ENCODE data around the gene MAN1C1. TPM values are rescaled to one million over a fixed set of nuclear protein-coding genes. Genes with fewer than 3 reads are reported as not detected.

The MAN1C1 gene
- total RNA-seq, 1 experiment from 2014 or later, result 1.5 TPM

DNA sequence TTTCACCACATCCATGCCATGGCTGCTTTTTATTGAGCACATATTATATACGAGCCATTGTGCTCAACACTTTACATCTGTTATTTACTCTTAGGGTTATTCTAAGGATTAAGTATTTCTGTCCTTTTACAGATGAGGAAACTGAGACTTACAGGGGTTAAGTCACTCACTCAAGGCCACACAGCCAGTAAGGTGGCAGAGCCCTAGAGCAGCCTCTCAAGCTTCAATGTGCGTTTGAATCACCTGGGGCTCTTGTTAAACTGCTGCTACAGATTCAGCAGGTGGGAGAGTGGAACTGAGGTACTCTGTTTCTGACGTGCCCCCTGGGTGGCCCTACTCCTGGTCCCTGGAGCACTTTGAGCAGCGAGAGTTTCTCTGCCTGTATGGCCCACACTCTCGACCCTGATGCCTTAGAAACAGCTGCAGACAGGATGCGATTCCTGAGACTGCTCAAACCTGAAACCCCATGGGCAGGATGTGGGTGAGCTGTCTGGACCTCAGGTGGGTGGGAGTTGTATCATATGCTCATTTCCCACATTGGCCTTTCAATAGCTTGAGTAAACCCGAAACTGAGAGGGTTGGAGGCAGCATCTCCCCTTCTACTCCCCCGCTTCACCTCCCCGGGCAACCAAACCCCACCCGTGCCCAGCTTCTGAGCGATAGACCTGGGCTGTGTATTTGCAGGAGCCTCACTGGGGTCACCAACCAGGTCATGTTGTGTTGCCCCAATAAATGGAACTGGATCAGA lies 59.3 kb downstream of the MAN1C1 start:
- BruUV-seq (replicated peaks), result no TSS peak
- ChIA-PET POLR2A (no interaction called here), CTCF (no interaction called here)
- Histone ChIP-seq H3K9me3 (ENCODE audit: control insufficient read depth, insufficient read depth, low read depth, low read length) (no peaks in the 10 kb centered on the region), H3K4me3 (ENCODE audit: low read depth in 2 of 2, low read length in 2 of 2) (no peak overlapping the region), H3K4me1 (ENCODE audit: control insufficient read depth, insufficient read depth, low read length) (no peaks in the 10 kb centered on the region), H3K27me3 (ENCODE audit: control insufficient read depth, insufficient read depth, low read length) (no peaks in the 10 kb centered on the region; the same call in none of the 2 replicates), H3K27ac (ENCODE audit: low read length) (no peak overlapping the region), H3K36me3 (ENCODE audit: control insufficient read depth, insufficient read depth, low read length) (no peaks in the 10 kb centered on the region)
- DNase-seq (ENCODE audit: low read depth, low spot score), result no peak
- in situ Hi-C loops (cut with HindIII; ENCODE audit: low pct_unique_long_range_greater_than_20kb, low sequenced_read_pairs), result no loop called here
- no peak for ATAC-seq
- intact Hi-C loops (cut with micrococcal nuclease; ENCODE audit: unreplicated experiment), result no loop called here
- TF ChIP-seq TCF7L2 (IDR thresholded peaks at IDR 0.05; ENCODE audit: low read depth, low read length) (no peak), SIN3A (IDR thresholded peaks at IDR 0.05; ENCODE audit: borderline replicate concordance, insufficient read depth, low read depth, low read length) (no peak), POLR2AphosphoS5 (IDR thresholded peaks at IDR 0.05; ENCODE audit: low read depth, low read length) (no peak)
- TF ChIP-seq, protein P1, sequence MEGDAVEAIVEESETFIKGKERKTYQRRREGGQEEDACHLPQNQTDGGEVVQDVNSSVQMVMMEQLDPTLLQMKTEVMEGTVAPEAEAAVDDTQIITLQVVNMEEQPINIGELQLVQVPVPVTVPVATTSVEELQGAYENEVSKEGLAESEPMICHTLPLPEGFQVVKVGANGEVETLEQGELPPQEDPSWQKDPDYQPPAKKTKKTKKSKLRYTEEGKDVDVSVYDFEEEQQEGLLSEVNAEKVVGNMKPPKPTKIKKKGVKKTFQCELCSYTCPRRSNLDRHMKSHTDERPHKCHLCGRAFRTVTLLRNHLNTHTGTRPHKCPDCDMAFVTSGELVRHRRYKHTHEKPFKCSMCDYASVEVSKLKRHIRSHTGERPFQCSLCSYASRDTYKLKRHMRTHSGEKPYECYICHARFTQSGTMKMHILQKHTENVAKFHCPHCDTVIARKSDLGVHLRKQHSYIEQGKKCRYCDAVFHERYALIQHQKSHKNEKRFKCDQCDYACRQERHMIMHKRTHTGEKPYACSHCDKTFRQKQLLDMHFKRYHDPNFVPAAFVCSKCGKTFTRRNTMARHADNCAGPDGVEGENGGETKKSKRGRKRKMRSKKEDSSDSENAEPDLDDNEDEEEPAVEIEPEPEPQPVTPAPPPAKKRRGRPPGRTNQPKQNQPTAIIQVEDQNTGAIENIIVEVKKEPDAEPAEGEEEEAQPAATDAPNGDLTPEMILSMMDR (IDR thresholded peaks at IDR 0.05), result no peak
- TF ChIP-seq, protein P2, sequence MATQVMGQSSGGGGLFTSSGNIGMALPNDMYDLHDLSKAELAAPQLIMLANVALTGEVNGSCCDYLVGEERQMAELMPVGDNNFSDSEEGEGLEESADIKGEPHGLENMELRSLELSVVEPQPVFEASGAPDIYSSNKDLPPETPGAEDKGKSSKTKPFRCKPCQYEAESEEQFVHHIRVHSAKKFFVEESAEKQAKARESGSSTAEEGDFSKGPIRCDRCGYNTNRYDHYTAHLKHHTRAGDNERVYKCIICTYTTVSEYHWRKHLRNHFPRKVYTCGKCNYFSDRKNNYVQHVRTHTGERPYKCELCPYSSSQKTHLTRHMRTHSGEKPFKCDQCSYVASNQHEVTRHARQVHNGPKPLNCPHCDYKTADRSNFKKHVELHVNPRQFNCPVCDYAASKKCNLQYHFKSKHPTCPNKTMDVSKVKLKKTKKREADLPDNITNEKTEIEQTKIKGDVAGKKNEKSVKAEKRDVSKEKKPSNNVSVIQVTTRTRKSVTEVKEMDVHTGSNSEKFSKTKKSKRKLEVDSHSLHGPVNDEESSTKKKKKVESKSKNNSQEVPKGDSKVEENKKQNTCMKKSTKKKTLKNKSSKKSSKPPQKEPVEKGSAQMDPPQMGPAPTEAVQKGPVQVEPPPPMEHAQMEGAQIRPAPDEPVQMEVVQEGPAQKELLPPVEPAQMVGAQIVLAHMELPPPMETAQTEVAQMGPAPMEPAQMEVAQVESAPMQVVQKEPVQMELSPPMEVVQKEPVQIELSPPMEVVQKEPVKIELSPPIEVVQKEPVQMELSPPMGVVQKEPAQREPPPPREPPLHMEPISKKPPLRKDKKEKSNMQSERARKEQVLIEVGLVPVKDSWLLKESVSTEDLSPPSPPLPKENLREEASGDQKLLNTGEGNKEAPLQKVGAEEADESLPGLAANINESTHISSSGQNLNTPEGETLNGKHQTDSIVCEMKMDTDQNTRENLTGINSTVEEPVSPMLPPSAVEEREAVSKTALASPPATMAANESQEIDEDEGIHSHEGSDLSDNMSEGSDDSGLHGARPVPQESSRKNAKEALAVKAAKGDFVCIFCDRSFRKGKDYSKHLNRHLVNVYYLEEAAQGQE (IDR thresholded peaks at IDR 0.05; ENCODE audit: insufficient read depth in 1 of 2, low read depth in 2 of 2, low read length in 1 of 2), result no peak

DNA sequence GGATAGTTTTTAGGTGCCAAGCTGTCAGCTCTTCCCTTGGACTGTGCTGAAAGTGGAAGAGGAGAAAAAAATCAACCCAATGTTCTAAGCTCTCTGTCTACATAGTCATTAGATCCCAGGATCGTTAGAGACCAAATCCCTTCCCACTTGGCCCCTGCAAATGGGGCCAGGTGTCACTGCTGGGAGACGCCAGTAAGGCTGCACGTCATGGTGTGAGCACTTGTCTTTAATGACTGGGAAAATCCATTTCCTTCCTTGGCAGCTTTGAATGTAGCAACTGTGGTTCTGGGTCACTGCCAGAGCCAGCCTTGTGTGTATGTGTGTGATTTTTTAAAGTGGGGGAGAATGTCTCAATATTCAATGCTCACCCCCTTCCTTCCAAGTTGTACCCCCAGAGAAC lies 59.9 kb downstream of the MAN1C1 start:
- H3K27me3 ChIP-seq (ENCODE audit: control insufficient read depth, insufficient read depth, low read length), result no peaks in the 10 kb centered on the region; the same call in none of the 2 replicates
- no peaks in the 10 kb centered on the region for H3K9me3 ChIP-seq (ENCODE audit: control insufficient read depth, insufficient read depth, low read depth, low read length)
- no TSS peak for BruUV-seq (replicated peaks)
- no peak for ATAC-seq
- H3K4me1 ChIP-seq (ENCODE audit: control insufficient read depth, insufficient read depth, low read length), result no peaks in the 10 kb centered on the region
- no peak for TF ChIP-seq TCF7L2 (IDR thresholded peaks at IDR 0.05; ENCODE audit: low read depth, low read length)
- TF ChIP-seq POLR2AphosphoS5 (IDR thresholded peaks at IDR 0.05; ENCODE audit: low read depth, low read length), result no peak
- no peak for TF ChIP-seq SIN3A (IDR thresholded peaks at IDR 0.05; ENCODE audit: borderline replicate concordance, insufficient read depth, low read depth, low read length)
- TF ChIP-seq, protein P2 (IDR thresholded peaks at IDR 0.05; ENCODE audit: insufficient read depth in 1 of 2, low read depth in 2 of 2, low read length in 1 of 2), result no peak
- TF ChIP-seq, protein P1 (IDR thresholded peaks at IDR 0.05), result no peak
- ChIA-PET POLR2A (no interaction called here), CTCF (no interaction called here)
- H3K4me3 ChIP-seq (ENCODE audit: low read depth in 2 of 2, low read length in 2 of 2), result no peak overlapping the region
- no peak for DNase-seq (ENCODE audit: low read depth, low spot score)
- no peaks in the 10 kb centered on the region for H3K36me3 ChIP-seq (ENCODE audit: control insufficient read depth, insufficient read depth, low read length)
- in situ Hi-C loops (cut with HindIII; ENCODE audit: low pct_unique_long_range_greater_than_20kb, low sequenced_read_pairs) (no loop called here), intact Hi-C loops (cut with micrococcal nuclease; ENCODE audit: unreplicated experiment) (no loop called here)
- H3K27ac ChIP-seq (ENCODE audit: low read length), result no peak overlapping the region
